Vagina (tissue), 2 donors: ENCODE results near the gene ADGRG3.

Experiments used
- CTCF ChIP-seq, 3 experiments: fragments of 450-650 bp in 2 of 3; fragments of 200-600 bp in 1 of 3; sonication (generic) in 1 of 3; IDR thresholded peaks; one replicate each; pipeline ENCODE4 v1.5.1; 2017 to 2019; ENCODE audit warnings: antibody characterized with exemption in 3 of 3, mild to moderate bottlenecking in 2 of 3, moderate library complexity in 2 of 3
- POLR2A ChIP-seq, 2 donors: fragments of 450-650 bp; IDR thresholded peaks; one replicate each; pipeline ENCODE4 v1.6.1; 2017; ENCODE audit warnings: antibody characterized with exemption in 2 of 2, mild to moderate bottlenecking in 2 of 2, moderate library complexity in 2 of 2

DNA sequence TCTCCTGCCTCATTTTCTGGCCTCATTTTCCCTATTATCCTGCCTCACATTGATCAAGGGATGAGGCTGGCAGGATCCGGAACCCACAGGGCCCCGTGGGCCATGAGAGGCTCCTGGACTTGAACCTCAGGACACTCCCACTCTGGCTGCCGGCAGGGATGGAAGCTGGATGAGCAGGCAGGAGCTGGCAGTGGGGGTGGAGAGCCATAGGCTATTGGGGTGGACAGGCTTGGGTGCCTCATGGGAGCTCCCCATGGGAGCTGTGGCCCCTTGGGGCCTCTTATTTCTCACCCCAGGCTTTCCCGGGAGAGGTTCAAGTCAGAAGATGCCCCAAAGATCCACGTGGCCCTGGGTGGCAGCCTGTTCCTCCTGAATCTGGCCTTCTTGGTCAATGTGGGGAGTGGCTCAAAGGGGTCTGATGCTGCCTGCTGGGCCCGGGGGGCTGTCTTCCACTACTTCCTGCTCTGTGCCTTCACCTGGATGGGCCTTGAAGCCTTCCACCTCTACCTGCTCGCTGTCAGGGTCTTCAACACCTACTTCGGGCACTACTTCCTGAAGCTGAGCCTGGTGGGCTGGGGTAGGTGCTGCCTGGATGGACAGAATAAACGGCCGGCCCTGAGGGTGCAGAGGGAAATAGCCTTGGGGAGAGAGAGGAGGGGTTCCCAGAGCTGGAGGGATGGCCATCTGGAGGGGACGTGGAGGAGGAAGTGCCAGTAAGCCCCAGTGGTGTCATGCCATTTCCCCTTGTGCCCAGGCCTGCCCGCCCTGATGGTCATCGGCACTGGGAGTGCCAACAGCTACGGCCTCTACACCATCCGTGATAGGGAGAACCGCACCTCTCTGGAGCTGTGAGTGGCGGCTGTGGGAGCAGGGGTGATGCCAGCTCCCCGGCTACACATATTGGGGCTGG, 15.8 kb downstream of the ADGRG3 start:
- TF ChIP-seq POLR2A (IDR thresholded peaks at IDR 0.05) (no peak), CTCF (IDR thresholded peaks at IDR 0.05) (no peak)
